ENCODE data around the gene CEP112. TPM values are rescaled to one million over a fixed set of nuclear protein-coding genes. Genes with fewer than 3 reads are reported as not detected.

The CEP112 gene
- total RNA-seq, 1 experiment from 2014 or later: 2.8 TPM

DNA sequence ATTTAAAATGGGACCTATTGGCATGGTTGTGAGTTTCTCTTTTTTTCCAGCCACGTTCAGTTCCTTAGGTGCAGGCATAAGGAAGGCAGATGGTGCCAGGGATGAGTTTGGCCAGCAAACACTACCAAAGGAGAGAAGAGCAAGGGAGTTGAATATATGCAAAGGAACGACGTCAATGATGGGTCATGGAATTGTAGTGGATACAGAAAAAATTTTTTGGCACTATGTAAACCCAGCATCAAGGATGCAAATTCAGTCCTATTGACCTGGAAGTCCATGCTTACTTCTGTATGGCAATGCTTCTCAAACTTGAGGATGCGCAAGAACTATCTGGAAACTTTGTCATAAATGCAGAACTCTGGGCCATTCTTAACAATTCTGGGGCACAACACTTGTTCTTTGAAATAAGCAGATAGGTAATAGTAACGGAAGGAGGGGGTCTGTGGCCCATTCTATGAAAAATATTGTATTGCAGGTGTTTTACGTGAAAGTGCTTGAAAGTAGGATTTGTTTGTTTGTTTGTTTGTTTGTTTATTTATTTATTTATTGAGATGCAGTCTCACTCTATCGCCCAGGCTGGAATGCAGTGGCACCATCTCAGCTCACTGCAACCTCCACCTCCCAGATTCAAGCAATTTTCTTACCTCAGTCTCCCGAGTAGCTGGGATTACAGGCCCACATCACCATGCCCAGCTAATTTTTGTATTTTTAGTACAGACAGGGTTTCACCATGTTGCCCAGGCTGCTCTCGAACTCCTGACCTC lies 19.3 kb upstream of the CEP112 start:
- DNase-seq (ENCODE audit: low read depth): no peak

DNA sequence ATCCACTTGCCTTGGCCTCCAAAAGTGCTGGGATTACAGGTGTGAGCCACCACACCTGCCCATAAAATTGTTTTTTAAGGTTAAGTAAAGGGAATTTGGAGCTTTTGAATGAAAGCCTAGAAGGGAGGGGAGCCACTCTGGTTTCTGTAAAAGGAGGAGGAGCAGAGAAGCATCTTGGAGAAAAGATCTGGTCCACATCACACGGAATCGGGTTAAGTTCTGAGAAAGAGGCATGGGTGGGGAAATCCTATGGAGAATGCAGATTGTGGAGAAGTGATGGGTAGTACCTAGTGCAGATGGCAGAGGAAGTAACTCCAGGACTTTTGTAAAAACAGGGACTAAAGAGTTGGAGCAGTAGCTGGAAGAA lies 18.3 kb upstream of the CEP112 start:
- no peak for DNase-seq (ENCODE audit: low read depth)

DNA sequence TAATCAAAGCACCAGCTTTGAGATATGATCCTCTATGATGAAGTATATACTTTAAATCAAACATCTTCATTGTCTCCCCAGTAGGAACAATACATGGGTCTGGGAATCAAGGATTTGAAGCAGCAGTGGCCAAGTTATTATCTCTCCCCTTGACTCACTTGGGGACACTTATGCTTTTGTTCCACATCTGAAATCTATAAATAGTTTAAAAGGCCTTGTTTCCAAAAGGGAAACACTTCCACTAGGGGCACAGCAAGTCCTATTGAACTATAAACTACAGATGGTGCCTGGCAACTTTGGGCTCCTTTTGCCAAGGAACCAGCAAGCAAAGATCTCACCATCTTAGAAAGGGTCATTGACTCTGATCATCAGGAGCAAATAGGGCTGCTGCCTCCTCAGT lies 16.0 kb upstream of the CEP112 start:
- DNase-seq (ENCODE audit: low read depth): no peak

DNA sequence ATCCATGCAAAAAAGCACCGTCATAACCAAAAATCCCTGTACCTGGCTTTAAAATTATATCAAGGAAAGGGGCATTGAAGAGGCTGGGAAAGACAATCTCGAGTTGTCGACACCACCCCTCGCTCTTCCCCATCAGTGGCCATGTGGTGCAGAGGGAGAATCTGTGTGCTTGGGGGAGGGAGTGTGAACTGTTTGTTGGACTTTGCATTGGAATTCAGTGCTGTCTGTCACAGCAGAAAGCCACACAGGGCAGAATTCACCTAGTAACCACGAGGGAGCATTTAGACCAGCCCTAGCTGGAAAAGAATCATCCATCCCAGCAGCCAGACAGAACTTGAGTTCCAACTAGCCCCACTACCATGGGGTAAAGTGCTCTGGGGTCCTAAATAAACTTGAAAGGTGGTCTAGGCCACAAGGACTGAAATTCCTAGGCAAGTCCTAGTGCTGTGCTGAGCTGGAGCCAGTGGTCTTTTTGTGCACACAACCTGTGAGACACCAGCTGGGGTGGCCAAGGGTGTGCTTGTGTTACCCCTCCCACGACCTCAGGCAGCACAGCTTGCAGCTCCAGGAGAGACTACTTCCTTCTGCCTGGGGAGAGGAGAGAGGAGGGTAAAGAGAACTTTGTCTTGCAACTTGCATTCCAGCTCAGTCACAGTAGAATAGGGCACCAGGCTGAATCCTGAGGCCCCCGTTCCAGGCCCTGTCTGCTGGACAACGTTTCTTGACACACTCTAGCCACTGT lies 11.5 kb upstream of the CEP112 start:
- no peak for DNase-seq (ENCODE audit: low read depth)

DNA sequence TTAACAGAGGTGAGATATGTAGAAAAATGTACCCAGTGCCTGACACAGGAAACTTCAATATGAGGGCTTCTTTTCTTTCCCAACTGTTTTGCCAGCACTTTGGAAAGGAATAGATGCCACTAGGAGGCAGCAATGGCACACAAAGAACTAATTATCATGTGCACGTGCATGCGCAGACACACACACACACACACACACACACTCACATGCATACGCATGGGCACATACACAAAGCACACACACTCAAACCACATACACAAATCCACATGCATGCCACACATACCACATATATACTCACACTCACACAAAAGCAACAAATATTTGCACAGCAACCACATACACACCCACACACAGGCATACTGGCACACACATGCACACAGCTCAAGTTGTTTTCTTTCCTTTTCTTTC lies 8.8 kb upstream of the CEP112 start:
- peak; percentile 70 for DNase-seq (ENCODE audit: low read depth)

- DNase-seq (ENCODE audit: low read depth): no peak
Observed at GRCh38 chr17:66198242-66198641, 6.3 kb upstream of the CEP112 start.

DNA sequence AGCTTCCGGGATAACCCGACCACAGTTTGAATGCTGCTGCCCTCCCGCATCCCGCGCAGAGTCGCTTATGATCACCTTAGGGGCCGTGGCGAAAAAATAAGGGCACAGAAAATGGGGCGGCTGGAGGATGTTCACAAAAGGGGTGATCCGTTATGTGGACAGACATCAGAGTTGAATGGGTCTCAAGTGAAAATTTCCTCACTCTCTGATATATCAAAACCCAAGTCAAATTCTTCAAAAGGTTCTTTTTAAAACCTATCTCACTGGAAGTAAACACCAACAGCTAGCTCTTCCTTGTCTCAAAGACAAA lies 400 bp upstream of the CEP112 start:
- no peak for DNase-seq (ENCODE audit: low read depth)

DNA sequence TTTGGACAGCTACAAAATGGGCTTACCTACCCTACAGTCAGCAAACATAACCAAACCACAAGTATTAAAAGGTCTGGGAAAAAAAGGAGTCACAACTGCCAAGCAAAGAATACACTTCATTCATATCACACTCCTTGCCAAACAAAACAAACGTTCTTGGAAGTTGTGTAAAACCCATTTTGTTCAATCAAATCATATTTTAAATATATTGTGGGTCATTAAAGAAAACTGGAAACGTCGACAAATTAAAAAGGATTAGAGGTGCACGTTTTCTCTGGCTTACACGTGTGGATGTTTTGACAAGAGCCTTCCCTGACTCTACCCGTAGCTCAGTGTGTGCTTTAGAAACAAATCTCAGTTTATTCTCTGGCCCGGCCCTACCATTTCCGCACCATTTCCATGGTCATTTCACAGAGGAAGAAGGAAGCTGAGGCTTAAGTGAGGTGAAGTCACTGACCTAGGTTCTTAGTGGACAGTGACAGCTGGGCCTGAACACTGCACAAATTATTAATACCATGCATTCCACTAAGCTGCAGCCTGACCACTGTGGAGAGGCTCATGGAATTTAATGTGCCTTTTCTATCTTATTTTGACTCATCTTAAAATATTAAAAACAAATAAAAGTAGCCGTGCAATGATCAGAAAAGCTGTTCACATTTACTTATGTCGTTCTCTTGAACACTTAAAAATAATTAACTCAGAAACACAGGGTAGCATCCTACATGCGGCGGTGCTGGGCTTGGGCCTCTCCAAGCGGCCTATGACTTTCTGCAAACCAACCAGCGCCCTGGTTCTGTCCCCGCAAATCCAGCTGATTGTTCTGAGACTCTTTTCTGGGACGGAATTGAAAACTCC lies 968 bp downstream of the CEP112 start:
- peak; percentile 22 for DNase-seq (ENCODE audit: low read depth)

DNA sequence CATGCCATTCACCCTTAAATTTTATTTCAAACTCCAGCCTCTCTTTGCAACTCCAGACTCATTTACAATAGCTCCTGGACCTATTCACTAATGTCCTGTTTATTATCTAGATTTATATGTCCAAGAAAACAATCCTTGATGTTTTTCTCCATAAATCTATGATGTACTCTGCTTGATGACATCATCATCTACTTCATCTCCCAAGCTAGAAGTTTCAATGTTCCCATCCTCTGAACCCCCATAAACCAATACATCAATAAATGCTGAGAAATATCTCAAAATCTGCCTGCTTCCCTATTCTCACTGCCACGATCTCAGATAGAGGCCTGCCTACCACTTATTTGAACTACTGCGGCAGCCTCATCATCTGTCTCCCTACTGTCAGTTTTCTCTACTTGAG lies 4.2 kb downstream of the CEP112 start:
- DNase-seq (ENCODE audit: low read depth): no peak

GRCh38 chr17:66185862-66186261 lies 6.1 kb downstream of the CEP112 start:
- DNase-seq (ENCODE audit: low read depth): no peak

GRCh38 chr17:66184392-66184791 lies 7.5 kb downstream of the CEP112 start:
- DNase-seq (ENCODE audit: low read depth): no peak

GRCh38 chr17:66183529-66183928 lies 8.4 kb downstream of the CEP112 start:
- no peak for DNase-seq (ENCODE audit: low read depth)

GRCh38 chr17:66178642-66179041 lies 13.3 kb downstream of the CEP112 start:
- no peak for DNase-seq (ENCODE audit: low read depth)

DNA sequence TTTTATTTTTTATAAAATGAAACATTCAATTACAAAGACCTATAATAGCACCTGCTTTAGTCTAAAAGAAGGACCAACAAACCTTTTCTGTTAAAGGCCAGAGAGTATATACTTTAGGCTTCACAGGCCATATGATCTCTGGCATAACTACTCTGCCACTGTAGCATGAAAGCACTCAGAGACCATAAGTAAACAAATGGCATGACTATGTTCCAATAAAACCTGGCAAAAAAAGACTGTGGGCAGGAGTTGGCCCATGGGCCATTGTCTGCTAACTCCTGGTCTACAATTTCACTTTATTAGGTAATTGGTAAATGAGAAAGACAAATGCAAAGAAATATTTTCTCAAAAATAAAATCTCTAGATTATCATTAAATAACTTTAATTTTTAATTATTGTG lies 14.9 kb downstream of the CEP112 start:
- DNase-seq (ENCODE audit: low read depth): no peak

- DNase-seq (ENCODE audit: low read depth): no peak
Observed at GRCh38 chr17:66175892-66176291, 16.0 kb downstream of the CEP112 start.

DNA sequence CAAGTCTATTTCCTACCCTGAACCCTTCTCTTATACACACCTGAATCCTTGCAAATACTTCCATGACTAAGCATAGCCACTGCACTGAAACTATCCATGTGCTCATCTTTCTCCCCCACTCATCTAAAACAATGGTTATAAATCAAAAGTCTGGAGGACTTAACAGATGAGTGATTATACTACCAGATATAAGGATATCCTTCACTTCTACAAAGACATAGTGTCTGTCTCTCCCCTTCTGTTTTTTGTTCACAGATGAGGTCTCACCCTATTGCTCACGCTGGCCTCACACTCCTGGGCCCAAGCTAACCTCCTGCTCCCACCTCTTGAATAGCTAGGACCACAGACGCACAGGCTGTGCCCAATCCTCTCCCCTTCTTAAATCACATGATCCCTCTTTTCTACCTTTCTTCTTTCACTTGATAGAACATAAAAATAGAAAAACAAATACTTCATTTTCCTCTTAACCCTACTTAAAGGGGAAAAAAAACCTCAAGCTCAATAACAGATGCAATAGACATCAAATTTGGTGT lies 19.2 kb downstream of the CEP112 start:
- no peak for DNase-seq (ENCODE audit: low read depth)

GRCh38 chr17:66172144-66172543 lies 19.8 kb downstream of the CEP112 start:
- no peak for DNase-seq (ENCODE audit: low read depth)

GRCh38 chr17:66171692-66172091 lies 20.2 kb downstream of the CEP112 start:
- no peak for DNase-seq (ENCODE audit: low read depth)

DNA sequence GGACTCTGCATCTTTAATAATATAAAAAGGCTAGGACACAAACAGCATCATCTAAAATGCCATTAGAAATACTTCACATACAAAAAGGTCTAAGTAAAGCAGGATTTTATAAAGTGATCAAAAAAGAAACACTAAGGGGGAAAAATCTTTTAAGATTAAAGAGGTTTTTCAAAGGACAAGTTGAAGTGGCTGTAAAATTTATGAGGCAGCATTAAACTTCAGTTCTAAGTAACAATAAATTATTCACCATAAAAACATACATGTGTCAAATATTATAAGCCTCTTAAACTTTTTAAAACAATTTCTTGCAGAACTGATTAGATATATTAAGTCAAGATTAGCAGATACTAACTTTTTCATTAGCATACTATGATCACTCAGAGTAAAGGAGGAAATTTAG lies 20.8 kb downstream of the CEP112 start:
- no peak for DNase-seq (ENCODE audit: low read depth)

DNA sequence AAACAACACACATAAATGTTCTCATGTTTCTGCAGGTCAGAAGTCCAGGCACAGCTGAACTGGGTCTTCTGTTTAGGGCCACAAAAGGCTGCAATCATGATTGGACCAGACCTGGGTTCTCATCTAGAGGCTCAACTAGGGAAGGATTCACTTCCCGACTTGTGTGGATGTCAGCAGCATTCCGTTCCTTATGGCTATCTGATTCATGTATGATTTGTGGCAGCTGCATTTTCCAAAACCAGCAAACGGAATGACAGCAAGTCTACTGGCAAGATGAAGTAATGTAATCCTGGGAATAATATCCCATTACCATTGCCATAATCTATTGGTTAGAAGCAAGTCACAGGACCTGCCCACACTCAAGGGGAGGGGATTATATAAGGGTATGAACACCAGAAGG lies 22.1 kb downstream of the CEP112 start:
- DNase-seq (ENCODE audit: low read depth): no peak

DNA sequence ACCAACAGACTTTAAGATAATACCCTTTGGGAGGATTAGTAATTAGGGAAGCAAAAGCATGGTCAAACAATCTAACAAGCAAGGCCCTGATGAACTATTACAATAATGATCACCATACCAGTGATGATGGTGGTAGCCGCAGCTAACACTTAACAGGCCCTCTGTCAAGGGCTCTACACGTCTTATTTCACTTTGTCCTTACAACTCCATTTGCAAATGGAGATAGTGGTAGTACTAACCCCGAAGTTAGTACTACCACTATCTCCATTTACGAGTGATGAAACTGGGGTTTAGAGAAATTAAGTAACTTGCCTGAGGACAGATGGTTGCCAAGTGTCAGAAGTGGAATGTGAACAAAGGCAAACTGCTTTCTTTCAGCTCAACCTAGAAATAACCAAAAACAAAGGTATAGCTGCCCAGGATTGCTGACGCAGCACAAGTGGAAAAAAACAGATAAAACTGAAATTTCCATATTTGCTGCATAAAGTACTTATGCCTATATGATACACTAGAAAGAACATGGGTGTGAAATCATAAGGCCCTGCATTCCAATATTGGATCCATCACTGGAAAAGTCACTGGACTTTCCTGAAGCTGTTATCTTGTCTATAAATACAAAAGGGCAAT lies 24.6 kb downstream of the CEP112 start:
- DNase-seq (ENCODE audit: low read depth): no peak

- DNase-seq (ENCODE audit: low read depth): peak; percentile 38
Observed at GRCh38 chr17:66165537-66166123, 26.3 kb downstream of the CEP112 start.
